HG02884 (cell line): ENCODE results near the gene C7orf33.
"Not testable (repeated sequence)": the region's sequence is repeated elsewhere in the genome, so short reads cannot be mapped to it uniquely, and the experiment has no call there.

ENCODE experiments used
- ATAC-seq: cut with Tn5 transposase; IDR thresholded peaks from one replicate; pipeline ENCODE4 v1.9.1; 2021; ENCODE audit warnings: mild to moderate bottlenecking, moderate library complexity; ENCODE audit not compliant: unreplicated experiment

Gene C7orf33

DNA sequence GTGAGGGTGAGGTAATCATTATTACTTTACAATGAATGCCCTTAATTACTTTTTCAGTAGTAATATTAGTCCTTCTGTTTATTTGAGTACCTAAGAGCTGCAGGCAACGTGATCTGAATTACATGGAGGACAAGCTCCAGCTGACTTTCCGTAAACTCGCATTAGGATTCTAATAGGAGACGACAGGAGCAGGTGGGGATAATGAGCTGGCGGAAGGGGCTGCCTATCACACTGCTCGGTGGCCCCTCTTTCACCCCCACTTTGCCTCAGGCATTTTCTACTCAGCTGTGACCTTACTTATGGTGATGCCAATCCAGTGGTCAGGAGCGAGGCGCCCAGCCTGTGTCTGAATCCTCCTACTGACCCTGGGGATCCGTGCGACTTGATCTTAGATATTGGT lies at the start of gene C7orf33:
C7orf33 (plus strand) TSS at position 296 of the 400 bp plus-strand sequence. CDS start 160 bp downstream, outside the sequence.
- no peak for ATAC-seq

- ATAC-seq, result no peak
These were observed 48.6 kb upstream of the C7orf33 start for GRCh38 chr7:148541891-148542504.

DNA sequence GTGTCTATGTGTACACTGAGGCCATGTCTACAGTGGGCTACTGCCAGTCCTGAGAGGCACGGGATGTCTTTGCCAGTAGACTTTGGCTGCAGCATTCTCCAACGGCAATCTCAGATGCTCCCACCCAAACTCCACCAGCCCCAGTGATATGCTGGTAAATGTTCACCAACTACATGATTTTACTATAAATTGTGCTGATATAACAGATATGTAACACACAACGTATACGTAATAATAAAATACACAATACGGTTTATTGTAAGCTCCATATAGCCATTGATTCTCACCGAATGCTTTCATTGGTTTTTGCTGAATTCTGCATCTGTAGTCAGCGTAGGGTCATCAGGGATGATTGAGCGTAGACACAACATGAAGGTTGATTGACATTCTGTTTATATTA lies 47.3 kb upstream of the C7orf33 start:
- no peak for ATAC-seq

GRCh38 chr7:148545172-148545571 lies 45.4 kb upstream of the C7orf33 start:
- ATAC-seq, result no peak

- no peak for ATAC-seq
These were observed 44.6 kb upstream of the C7orf33 start for GRCh38 chr7:148545932-148546331.

DNA sequence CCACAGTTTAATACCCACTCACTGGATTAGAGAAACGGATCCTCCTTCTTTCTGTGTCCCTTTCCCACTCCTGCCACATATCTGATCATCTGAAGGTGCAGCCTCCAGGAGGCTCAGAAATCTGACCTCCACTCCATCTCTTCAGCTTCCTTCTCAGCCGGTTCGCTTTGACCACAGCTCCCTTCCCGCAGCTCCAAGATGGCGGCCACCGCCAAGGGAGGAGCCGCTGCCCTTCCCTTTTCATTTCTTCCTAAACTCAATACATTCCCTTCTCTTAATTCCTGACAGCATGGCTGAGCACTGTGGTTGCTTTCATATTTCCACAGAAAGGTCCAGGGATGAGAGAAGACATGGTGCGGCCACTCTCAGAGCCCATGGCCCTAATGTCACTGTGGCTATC lies 43.7 kb upstream of the C7orf33 start:
- no peak for ATAC-seq

DNA sequence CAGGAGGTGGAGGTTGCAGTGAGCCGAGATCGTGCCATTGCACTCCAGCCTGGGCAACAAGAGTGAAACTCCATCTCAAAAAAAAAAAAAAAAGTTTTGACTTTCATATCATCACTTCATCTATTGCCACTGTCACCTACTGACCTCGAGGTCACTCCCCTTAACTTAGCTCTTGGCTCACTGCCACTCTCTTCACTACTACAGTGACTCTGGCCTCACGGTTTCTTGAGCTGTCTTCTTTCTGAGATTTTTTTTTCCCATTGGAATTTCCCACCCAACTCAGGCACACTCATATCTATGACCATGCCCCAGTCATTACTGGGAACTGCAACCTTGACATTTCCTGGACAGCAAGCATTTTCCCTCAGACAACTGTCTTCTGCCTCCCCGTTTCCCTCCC lies 42.6 kb upstream of the C7orf33 start:
- no peak for ATAC-seq

DNA sequence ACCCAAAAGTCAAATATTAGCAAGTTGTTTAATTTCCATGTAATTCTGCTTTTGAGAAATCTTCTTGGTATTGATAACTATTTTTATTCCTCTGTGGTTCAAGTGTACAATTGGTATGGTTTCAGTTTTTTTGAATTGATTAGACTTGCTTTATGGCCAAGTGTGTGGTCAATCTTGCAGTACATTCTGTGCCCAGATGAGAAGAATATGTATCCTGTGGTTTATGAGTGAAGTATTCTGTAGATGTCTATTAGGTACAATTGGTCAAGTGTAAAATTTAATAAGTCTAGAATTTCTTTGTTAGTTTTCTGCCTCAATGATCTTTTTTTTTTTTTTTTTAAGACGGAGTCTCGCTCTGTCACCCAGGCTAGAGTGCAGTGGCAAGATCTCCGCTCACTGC lies 36.6 kb upstream of the C7orf33 start:
- ATAC-seq, result no peak

DNA sequence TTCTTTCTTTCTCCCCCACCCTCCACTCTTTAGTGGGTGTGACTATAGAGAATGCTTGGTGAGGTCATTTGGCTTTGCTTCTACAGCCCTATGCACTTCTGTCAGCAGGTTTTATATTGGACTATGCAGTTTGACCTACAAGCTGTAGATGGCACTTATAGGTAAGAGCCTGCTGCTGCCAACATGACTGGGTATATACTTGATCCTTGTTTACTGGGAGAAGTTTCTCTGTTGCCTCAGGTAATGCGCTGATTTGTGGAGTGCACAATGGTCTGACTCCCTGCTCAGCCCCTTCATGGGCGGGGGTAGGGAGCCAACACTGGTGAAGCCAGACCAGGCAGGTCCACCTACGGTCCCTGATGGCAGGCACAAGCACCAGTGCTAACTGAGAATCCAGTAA lies 33.7 kb upstream of the C7orf33 start:
- ATAC-seq, result no peak

- no peak for ATAC-seq
These were observed 31.7 kb upstream of the C7orf33 start for GRCh38 chr7:148558914-148559313.

GRCh38 chr7:148561099-148561498 lies 29.5 kb upstream of the C7orf33 start:
- no peak for ATAC-seq

GRCh38 chr7:148563583-148564274 lies 26.8 kb upstream of the C7orf33 start:
- peak; percentile 40 for ATAC-seq

DNA sequence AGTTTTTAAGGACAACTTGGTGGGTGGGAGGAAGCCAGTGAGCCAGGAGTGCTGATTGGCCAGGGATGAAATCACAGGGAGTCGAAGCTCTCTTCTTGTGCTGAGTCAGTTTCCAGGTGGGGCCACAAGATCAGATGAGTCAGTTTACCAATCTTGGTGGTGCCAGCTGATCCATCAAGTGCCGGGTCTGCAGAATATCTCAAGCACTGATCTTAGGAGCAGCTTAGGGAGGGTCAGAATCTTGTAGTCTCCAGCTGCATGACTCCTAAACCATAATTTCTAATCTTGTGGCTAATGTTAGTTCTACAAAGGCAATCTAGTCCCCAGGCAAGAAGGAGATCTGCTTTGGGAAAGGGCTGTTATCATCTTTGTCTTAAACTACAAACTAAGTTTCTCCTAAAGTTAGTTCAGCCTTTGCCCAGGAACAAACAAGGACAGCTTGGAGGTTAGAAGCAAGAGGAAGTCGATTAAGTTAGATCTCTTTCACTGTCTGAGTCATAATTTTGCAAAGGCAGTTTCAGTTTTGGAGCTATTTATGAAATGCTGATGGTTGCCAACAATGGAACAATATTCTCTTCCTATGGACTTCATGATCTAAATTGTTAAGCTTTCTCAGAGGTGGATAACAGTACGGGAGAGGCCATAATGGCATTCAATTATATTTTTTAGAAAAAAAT lies 26.2 kb upstream of the C7orf33 start:
- peak; percentile 85 for ATAC-seq

DNA sequence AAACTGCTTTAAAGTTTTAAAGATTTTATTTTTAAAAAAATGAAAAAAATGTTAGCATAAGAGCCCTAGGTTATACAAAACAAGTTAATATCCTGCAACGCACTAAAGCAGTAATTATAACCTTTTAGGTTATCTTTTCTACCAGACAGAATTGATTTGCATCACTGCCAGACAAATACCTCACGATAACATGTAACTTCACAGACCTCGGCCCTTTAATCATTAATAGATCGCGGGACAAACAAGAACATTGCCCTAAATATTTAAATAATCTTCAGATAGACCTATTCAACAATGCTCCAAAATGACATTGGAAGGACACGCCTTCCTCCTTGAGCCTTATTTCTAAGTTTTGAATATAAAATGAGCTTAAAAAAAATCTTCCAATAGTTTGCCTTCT lies 23.8 kb upstream of the C7orf33 start:
- ATAC-seq, result no peak

DNA sequence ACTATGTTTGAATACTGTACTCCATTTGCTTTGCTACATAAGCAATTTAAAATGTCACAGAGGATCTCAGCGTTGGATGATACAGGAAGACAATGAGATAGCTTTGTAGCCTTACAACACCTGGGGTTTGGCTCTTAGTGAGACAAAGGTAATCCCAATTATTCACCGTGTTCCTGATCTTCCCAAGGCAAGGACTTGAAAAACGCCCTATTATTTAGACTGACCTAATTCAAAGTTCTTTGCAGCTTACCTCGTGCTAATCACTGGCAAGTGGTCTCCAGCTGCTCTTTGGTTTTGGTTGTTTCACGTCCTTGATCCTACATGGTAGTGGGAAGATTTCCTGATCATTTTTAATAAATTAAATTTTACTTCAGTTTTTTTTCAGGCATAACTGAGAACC lies 23.0 kb upstream of the C7orf33 start:
- no peak for ATAC-seq

GRCh38 chr7:148570510-148570909 lies 20.1 kb upstream of the C7orf33 start:
- ATAC-seq, result no peak

- ATAC-seq, result not testable (repeated sequence)
These were observed 19.6 kb upstream of the C7orf33 start for GRCh38 chr7:148570973-148571372.

GRCh38 chr7:148571381-148571780 lies 19.2 kb upstream of the C7orf33 start:
- no peak for ATAC-seq

GRCh38 chr7:148572067-148572522 lies 18.5 kb upstream of the C7orf33 start:
- no peak for ATAC-seq

DNA sequence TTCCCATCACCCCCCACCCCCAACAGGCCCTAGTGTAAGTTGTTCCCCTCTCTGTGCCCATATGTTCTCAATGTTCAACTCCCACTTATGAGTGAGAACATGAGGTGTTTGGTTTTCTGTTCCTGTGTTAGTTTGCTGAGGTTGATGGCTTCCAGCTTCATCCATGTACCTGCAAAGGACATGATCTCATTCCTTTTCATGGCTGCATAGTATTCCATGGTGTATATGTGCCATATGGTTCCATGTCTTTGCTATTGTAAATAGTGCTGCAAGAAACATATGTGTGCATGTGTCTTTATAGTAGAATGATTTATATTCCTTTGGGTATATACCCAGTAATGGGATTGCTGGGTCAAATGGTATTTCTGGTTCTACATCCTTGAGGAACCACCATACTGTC lies 17.0 kb upstream of the C7orf33 start:
- not testable (repeated sequence) for ATAC-seq

DNA sequence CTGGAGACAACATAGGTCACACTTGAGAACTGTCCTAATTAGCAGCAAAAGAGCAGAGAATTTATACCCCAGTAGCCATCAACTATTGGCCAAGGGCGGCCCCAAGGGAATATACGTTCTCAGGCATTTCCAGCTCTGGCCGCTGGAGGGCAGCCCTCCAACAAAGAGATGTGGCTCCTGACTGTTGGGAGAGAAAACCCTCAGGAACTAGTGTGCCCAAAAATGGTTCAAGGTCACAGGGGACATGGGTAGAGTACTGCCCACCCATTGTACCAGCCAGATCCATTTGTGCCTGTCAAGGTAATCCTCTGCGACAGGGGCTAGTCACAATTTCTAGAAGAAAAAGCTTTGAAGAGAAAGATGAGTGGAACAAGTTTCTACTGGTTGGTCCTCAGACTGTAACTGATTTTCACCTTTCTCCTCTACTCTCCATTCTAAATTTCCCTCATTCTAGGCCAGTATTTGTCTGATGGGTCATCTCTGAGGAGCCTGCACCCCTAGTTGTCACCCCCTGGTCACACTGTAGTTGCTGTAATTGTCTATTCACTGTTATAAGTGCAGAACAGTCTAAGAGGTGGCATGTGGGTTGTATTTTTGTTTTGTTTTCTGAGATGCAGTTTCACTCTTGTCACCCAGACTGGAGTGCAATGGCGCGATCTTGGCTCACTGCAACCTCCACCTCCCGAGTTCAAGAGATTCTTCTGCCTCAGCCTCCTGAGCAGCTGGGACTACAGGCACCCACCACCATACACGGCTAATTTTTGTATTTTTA lies 14.7 kb upstream of the C7orf33 start:
- peak; percentile 74 for ATAC-seq
